Karpas-422 (cell line): ENCODE results near the gene ATG4C. TPM values are rescaled to one million over a fixed set of nuclear protein-coding genes. Genes with fewer than 3 reads are reported as not detected.
A peak's percentile ranks its signal among the peaks of the same experiment; 100 is the strongest.
"Not testable (repeated sequence)": the region's sequence is repeated elsewhere in the genome, so short reads cannot be mapped to it uniquely, and the experiment has no call there.

ENCODE experiments used
- DNase-seq: peaks from one replicate; pipeline ENCODE4 v3.0.0-alpha.2; 2015
- H2AFZ ChIP-seq: fragments of 200-600 bp; sonication (generic); 2 replicates; pipeline ENCODE4 v1.6.1; 2014; ENCODE audit warnings: antibody characterized with exemption, low read length, mixed read lengths
- H3K27ac ChIP-seq: fragments of 200-600 bp; sonication (generic); 2 replicates; pipeline ENCODE4 v1.5.1; 2014; ENCODE audit warnings: mild to moderate bottlenecking, low read length, moderate library complexity
- H3K27me3 ChIP-seq: fragments of 200-600 bp; sonication (generic); 2 replicates; pipeline ENCODE4 v1.6.1; 2014; ENCODE audit warnings: low read length, mixed read lengths
- H3K36me3 ChIP-seq: fragments of 200-600 bp; sonication (generic); 2 replicates; pipeline ENCODE4 v1.6.1; 2014; ENCODE audit warnings: low read length, mixed read lengths; ENCODE audit not compliant: insufficient read depth
- H3K4me1 ChIP-seq: fragments of 200-600 bp; sonication (generic); 2 replicates; pipeline ENCODE4 v1.6.1; 2014; ENCODE audit warnings: mild to moderate bottlenecking, low read length, mixed read lengths
- H3K4me2 ChIP-seq: fragments of 200-600 bp; sonication (generic); 2 replicates; pipeline ENCODE4 v1.6.1; 2014; ENCODE audit warnings: low read length, low read depth, mild to moderate bottlenecking; ENCODE audit not compliant: poor library complexity, severe bottlenecking
- H3K4me3 ChIP-seq: fragments of 200-600 bp; sonication (generic); 2 replicates; pipeline ENCODE4 v1.5.1; 2014; ENCODE audit warnings: mild to moderate bottlenecking, antibody characterized with exemption, low read length, mixed read lengths
- H3K79me2 ChIP-seq: fragments of 200-600 bp; sonication (generic); 2 replicates; pipeline ENCODE4 v1.6.1; 2014; ENCODE audit warnings: mild to moderate bottlenecking, low read length, mixed read lengths
- H3K9ac ChIP-seq: fragments of 200-600 bp; sonication (generic); 2 replicates; pipeline ENCODE4 v1.6.0; 2014; ENCODE audit warnings: low read length
- H3K9me2 ChIP-seq: fragments of 200-600 bp; sonication (generic), shearing (Covaris generic); replicated peaks from 2 replicates; pipeline ENCODE4 v1.6.0; 2014; ENCODE audit warnings: mild to moderate bottlenecking, low read length, moderate library complexity; ENCODE audit not compliant: insufficient read depth
- H3K9me3 ChIP-seq: fragments of 300-700, 200-600 bp; sonication (generic); 2 replicates; pipeline ENCODE4 v1.6.1; 2014; ENCODE audit warnings: low read length, mixed read lengths
- H4K20me1 ChIP-seq: fragments of 200-600 bp; sonication (generic); 2 replicates; pipeline ENCODE4 v1.6.1; 2014; ENCODE audit warnings: mild to moderate bottlenecking, antibody characterized with exemption, low read length, low read depth; ENCODE audit not compliant: insufficient read depth
- total RNA-seq: library from RNA; depleted of rRNA; stranded (reverse); fragments of >200 nt; shearing (Covaris generic); gene quantifications from 2 replicates; pipeline ENCODE4 v1.2.3, GENCODE V29; 2014; ENCODE audit warnings: low replicate concordance

The ATG4C gene
- total RNA-seq, 1 experiment from 2014 or later = 18.6 TPM

DNA sequence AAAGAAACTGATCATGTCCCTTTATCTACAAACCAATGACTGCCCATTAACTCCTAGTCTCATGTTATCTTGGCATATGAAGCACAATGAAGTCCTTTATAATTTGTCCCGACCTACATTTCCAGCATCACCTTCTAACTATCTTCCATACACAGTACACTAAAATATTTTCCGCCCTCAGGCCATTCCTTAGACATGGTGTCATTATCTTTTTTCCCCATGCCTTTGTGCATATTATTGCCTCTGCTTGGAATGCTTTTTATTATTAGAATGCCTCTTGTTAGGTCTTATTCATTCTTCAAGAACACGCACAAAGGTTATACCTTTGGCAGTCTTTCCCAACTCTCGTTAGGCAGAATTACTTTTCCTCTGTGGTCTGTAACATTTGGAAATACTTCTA lies 39.6 kb downstream of the ATG4C start:
- H3K36me3 ChIP-seq = no peaks in the 10 kb centered on the region
- H3K4me3 ChIP-seq = no peak overlapping the region
- H3K4me1 ChIP-seq = no peaks in the 10 kb centered on the region
- no peak for DNase-seq
- H3K27me3 ChIP-seq = no peaks in the 10 kb centered on the region
- H3K27ac ChIP-seq = no peak overlapping the region
- H3K9me2 ChIP-seq = no peaks in the 10 kb centered on the region
- H3K79me2 ChIP-seq = no peaks in the 10 kb centered on the region; the same call in 1 of the 2 replicates
- no peak overlapping the region for H3K9ac ChIP-seq
- no peaks in the 10 kb centered on the region for H4K20me1 ChIP-seq
- H3K4me2 ChIP-seq = no peak overlapping the region
- no peak overlapping the region for H2AFZ ChIP-seq
- H3K9me3 ChIP-seq = no peaks in the 10 kb centered on the region

DNA sequence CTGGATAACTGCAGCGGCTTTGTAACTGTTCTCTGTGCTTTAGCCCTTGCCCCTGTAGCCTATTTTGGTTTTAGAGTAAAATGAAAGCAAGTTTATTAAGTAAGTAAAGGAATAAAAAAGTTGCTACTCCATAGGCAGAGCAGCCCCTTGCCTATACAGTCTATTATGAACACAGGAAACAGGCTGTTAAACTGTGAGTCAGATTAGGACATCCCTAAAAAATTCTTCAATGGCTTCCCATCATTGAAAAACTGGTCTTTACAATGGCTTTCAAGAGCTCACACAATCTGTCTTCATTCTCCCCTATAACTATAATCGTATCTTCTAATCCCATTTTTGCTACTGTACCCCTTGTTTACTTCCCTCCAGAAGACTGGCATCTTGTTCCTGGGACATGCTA lies 43.0 kb downstream of the ATG4C start:
- Histone ChIP-seq H4K20me1 (no peaks in the 10 kb centered on the region), H3K9ac (no peak overlapping the region), H3K9me2 (0 out of 2 replicates have a peak, but pooled peaks cover 4% of the 10 kb centered on the region), H3K4me2 (no peak overlapping the region), H3K4me3 (no peak overlapping the region), H3K36me3 (no peaks in the 10 kb centered on the region; the same call in 1 of the 2 replicates), H3K27me3 (no peaks in the 10 kb centered on the region), H3K4me1 (no peaks in the 10 kb centered on the region), H3K79me2 (no peaks in the 10 kb centered on the region; the same call in 1 of the 2 replicates), H2AFZ (no peak overlapping the region), H3K9me3 (no peaks in the 10 kb centered on the region), H3K27ac (no peak overlapping the region)
- DNase-seq = no peak

DNA sequence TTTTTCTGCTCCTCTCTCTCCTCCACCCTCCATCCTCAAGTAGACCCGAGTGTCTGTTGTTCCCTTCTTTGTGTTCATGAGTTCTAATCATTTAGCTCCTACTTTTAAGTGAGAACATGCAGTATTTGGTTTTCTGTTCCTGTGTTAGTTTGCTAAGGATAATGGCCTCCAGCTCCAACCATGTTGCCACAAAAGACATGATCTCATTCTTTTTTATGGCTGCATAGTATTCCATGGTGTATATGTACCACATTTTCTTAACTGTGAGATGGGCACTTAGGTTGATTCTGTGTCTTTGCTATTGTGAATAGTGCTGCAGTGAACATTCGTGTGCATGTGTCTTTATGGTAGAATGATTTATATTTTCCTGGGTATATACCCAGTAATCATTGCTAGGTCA lies 43.9 kb downstream of the ATG4C start:
- not testable (repeated sequence) for DNase-seq, H2AFZ ChIP-seq, H3K27me3 ChIP-seq, H4K20me1 ChIP-seq, H3K36me3 ChIP-seq, H3K4me2 ChIP-seq, H3K27ac ChIP-seq, H3K4me1 ChIP-seq, H3K9ac ChIP-seq, H3K4me3 ChIP-seq, H3K9me3 ChIP-seq, H3K79me2 ChIP-seq, H3K9me2 ChIP-seq

DNA sequence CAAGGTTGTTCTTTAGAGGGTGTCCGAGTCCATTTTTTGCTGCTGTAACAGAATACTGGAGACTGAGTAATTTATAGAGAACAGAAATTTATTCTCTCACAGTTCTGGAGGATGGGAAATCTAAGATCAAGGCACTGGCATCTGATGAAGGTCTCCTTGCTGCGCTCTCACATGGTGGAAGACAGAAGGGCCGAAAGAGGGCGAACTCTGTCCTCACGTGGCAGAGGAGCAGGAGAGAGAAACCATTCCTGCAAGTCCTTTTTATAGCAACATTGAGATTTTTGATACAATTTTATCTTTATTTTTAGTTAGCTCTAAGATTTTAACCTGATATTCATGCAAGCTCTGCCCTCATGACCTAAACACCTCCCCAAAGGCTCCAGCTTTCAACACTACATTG lies 48.3 kb downstream of the ATG4C start:
- Histone ChIP-seq H4K20me1 (no peaks in the 10 kb centered on the region), H3K9ac (no peak overlapping the region)
- no peak for DNase-seq

DNA sequence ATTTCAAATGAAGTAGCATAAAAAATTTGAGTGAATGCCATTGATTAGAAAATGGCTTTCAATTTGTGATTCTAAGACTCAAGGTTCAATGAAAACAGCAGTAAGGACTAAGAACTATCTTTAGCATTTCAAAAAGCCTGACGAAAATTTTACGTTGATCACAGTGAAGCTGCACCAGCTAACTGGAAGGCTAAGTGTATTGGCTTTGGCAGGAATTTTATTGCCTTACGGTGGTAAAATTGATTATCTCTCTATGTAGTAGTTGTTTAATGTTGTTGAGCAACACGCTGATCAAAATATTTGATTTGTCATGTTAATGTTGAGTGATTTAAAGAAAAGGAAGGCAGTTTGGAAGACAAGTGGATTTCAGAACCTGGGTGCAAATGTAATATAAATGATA lies 49.6 kb downstream of the ATG4C start:
- no peak overlapping the region for H2AFZ ChIP-seq
- no peaks in the 10 kb centered on the region for H3K27me3 ChIP-seq
- H4K20me1 ChIP-seq = no peaks in the 10 kb centered on the region
- peaks cover 4% of the 10 kb centered on the region; the same call in 1 of the 2 replicates for H3K36me3 ChIP-seq
- no peaks in the 10 kb centered on the region for H3K79me2 ChIP-seq
- peak overlapping the region; percentile 20 for H3K4me2 ChIP-seq
- DNase-seq = no peak
- H3K4me1 ChIP-seq = peaks cover 9% of the 10 kb centered on the region
- H3K4me3 ChIP-seq = no peak overlapping the region
- H3K9ac ChIP-seq = no peak overlapping the region
- H3K9me2 ChIP-seq = 0 out of 2 replicates have a peak, but pooled peaks cover 4% of the 10 kb centered on the region
- H3K27ac ChIP-seq = no peak overlapping the region
- H3K9me3 ChIP-seq = no peaks in the 10 kb centered on the region

More for the DNA sequence above, 48.3 kb downstream of the ATG4C start:
- Histone ChIP-seq H3K27ac (no peak overlapping the region), H3K9me2 (0 out of 2 replicates have a peak, but pooled peaks cover 4% of the 10 kb centered on the region), H3K4me3 (no peak overlapping the region), H3K4me2 (no peak overlapping the region), H3K36me3 (peaks cover 4% of the 10 kb centered on the region; the same call in 1 of the 2 replicates), H3K79me2 (no peaks in the 10 kb centered on the region), H3K27me3 (no peaks in the 10 kb centered on the region), H2AFZ (no peak overlapping the region), H3K9me3 (no peaks in the 10 kb centered on the region), H3K4me1 (peaks cover 9% of the 10 kb centered on the region)

DNA sequence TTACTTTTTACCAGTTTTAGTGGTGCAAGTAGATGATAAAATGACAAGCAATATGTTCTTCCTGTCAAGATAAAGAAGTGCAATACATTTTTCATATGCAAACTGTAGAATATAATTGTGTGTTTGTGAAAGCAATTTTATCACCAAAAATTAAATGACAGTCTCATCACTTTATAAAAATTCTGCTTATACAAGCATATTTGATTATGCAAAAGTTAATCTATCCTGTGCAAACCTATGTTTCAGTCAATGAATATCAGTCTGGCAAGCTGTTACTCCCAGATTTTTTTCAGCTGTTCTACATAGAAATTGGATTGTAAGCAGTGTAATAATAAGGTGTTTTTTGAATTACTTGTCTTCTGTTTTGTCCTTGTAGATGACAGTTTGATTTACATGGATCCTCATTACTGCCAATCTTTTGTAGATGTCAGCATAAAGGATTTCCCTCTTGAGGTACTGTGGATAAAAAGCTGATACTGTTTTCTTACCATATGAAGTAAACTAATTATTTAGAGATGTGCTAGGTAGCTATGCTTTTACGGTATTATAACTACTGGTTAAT lies 50.5 kb downstream of the ATG4C start:
- no peak overlapping the region for H3K27ac ChIP-seq
- H3K4me3 ChIP-seq = no peak overlapping the region
- H3K4me2 ChIP-seq = no peak overlapping the region
- H4K20me1 ChIP-seq = no peaks in the 10 kb centered on the region
- H3K9me3 ChIP-seq = no peaks in the 10 kb centered on the region
- DNase-seq = no peak
- no peaks in the 10 kb centered on the region for H3K79me2 ChIP-seq
- no peaks in the 10 kb centered on the region for H3K27me3 ChIP-seq
- H2AFZ ChIP-seq = no peak overlapping the region
- H3K9me2 ChIP-seq = no peaks in the 10 kb centered on the region
- H3K4me1 ChIP-seq = peaks cover 9% of the 10 kb centered on the region
- no peak overlapping the region for H3K9ac ChIP-seq
- H3K36me3 ChIP-seq = peaks cover 4% of the 10 kb centered on the region; the same call in 1 of the 2 replicates

DNA sequence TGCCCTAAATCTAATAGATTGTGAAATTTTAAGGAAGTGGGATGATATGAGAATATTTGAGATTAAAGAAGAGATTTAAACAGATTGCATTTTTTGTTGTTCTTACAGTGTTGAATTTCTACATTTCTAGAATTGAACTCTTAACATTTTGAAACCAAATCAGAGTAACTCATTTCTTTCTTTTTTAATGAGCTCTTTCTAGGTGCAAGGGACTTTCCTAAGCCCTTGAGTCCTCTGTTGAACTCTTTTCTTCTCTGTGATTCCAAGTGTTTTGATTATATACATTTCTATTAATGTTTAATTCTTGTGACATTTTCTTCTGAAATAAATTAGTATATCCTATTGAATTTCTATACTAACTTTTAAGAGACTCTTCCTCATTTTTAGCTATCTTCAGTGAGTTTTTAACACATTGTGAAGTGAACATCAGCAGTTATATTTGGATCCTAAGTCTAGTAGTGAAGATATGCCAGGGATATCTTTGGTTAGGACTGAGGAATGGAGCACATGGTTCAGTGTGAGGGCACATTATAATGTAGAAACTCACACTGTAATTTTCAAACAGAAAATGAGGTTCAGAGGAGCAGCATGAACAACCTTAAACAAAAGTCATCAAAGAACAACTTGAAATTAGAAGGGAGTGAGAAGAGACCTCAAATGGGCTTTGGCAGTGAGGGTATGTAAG lies 53.1 kb downstream of the ATG4C start:
- no peaks in the 10 kb centered on the region for H3K9me2 ChIP-seq
- peaks cover 4% of the 10 kb centered on the region; the same call in 1 of the 2 replicates for H3K36me3 ChIP-seq
- H4K20me1 ChIP-seq = no peaks in the 10 kb centered on the region
- H3K4me1 ChIP-seq = peaks cover 9% of the 10 kb centered on the region
- H2AFZ ChIP-seq = no peak overlapping the region
- no peak overlapping the region for H3K4me3 ChIP-seq
- no peak overlapping the region for H3K9ac ChIP-seq
- H3K27ac ChIP-seq = no peak overlapping the region
- H3K9me3 ChIP-seq = no peaks in the 10 kb centered on the region
- H3K79me2 ChIP-seq = no peaks in the 10 kb centered on the region
- DNase-seq = no peak
- H3K27me3 ChIP-seq = no peaks in the 10 kb centered on the region
- no peak overlapping the region for H3K4me2 ChIP-seq

DNA sequence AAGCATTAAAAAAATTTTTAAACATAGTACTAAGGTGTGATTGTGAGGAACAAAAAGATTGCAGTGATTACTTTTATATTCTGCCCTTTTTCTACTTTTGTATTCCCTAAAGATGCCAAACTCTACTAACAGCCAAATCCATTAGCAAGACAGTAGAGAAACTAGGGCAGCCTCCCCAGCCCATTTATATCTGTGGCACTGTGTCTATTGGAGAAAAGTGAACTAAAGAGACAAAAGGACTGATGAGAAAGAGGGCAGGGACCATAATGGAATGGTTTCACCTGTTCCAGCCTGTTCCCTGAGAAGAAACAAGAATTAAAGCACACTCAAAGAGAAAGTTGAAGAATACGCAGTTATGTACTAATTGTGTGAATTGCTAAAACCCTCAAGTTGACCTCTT lies 56.6 kb downstream of the ATG4C start:
- H2AFZ ChIP-seq = no peak overlapping the region
- H3K4me3 ChIP-seq = no peak overlapping the region
- no peak overlapping the region for H3K27ac ChIP-seq
- no peak overlapping the region for H3K9ac ChIP-seq
- H3K9me2 ChIP-seq = no peaks in the 10 kb centered on the region
- no peaks in the 10 kb centered on the region for H3K9me3 ChIP-seq
- H3K27me3 ChIP-seq = no peaks in the 10 kb centered on the region
- no peak for DNase-seq
- H4K20me1 ChIP-seq = no peaks in the 10 kb centered on the region
- H3K4me2 ChIP-seq = no peak overlapping the region
- H3K4me1 ChIP-seq = no peaks in the 10 kb centered on the region
- no peaks in the 10 kb centered on the region for H3K79me2 ChIP-seq
- no peaks in the 10 kb centered on the region for H3K36me3 ChIP-seq
